D721Med (cell line): Measurements from ENCODE around the gene EPC2.
"Not testable (repeated sequence)": the region's sequence is repeated elsewhere in the genome, so short reads cannot be mapped to it uniquely, and the experiment has no call there.

Source experiments
- DNase-seq: peaks from one replicate; pipeline ENCODE4 v3.0.0; 2011; ENCODE audit warnings: low spot score; ENCODE audit not compliant: insufficient read length
- FAIRE-seq: peaks from 2 replicates; lab custom pipeline; 2011; peaks lifted over from hg19 to GRCh38; lab: Jason Lieb, UNC
- CTCF ChIP-seq: IDR thresholded peaks from 2 replicates; pipeline ENCODE4 v1.5.1; 2012; ENCODE audit warnings: mild to moderate bottlenecking, control low read depth; ENCODE audit not compliant: insufficient read depth; ENCODE audit errors: missing control alignments

Gene EPC2

GRCh38 chr2:148687543-148687942 lies 43.0 kb downstream of the EPC2 start:
- DNase-seq (no peak), FAIRE-seq (no peak)
- TF ChIP-seq CTCF: no peak

GRCh38 chr2:148688011-148688410 lies 43.5 kb downstream of the EPC2 start:
- not testable (repeated sequence) for FAIRE-seq, DNase-seq

- no peak for DNase-seq
- FAIRE-seq: peak; percentile 71
- no peak for TF ChIP-seq CTCF
Observed at GRCh38 chr2:148696985-148697384, 52.4 kb downstream of the EPC2 start.

GRCh38 chr2:148699830-148700229 lies 55.3 kb downstream of the EPC2 start:
- DNase-seq (no peak), FAIRE-seq (no peak)
- TF ChIP-seq CTCF: no peak

- no peak for FAIRE-seq
- DNase-seq: no peak
- no peak for TF ChIP-seq CTCF
Observed at GRCh38 chr2:148701039-148701438, 56.5 kb downstream of the EPC2 start.

- FAIRE-seq (no peak), DNase-seq (no peak)
- TF ChIP-seq CTCF: no peak
Observed at GRCh38 chr2:148701877-148702276, 57.3 kb downstream of the EPC2 start.

GRCh38 chr2:148702475-148702874 lies 57.9 kb downstream of the EPC2 start:
- FAIRE-seq: no peak
- DNase-seq: no peak
- no peak for TF ChIP-seq CTCF

- TF ChIP-seq CTCF: no peak
- DNase-seq: no peak
- FAIRE-seq: no peak
Observed at GRCh38 chr2:148704247-148704646, 59.7 kb downstream of the EPC2 start.
